ENCODE data around the gene GALNT9. TPM values are rescaled to one million over a fixed set of nuclear protein-coding genes. Genes with fewer than 3 reads are reported as not detected.

GALNT9 gene
- total RNA-seq, 1 experiment from 2014 or later = 0.44 TPM

- Histone ChIP-seq H3F3A (ENCODE audit: low read length, unreplicated experiment) (no peaks in the 10 kb centered on the region), H3K4me2 (ENCODE audit: low read length) (no peak overlapping the region), H3K27ac (ENCODE audit: low read length) (no peak overlapping the region), H4K20me1 (ENCODE audit: low read length) (no peaks in the 10 kb centered on the region), H3K9ac (ENCODE audit: low read length) (no peak overlapping the region), H3K36me3 (ENCODE audit: low read depth, low read length) (no peaks in the 10 kb centered on the region), H3K9me3 (ENCODE audit: low read length) (no peaks in the 10 kb centered on the region), H3K4me3 (ENCODE audit: low read length) (no peak overlapping the region), H3K9me2 (replicated peaks; ENCODE audit: low read length) (no peaks in the 10 kb centered on the region), H3K4me1 (ENCODE audit: insufficient read depth, low read length) (no peaks in the 10 kb centered on the region), H2AFZ (ENCODE audit: low read length) (no peak overlapping the region), H3K27me3 (ENCODE audit: low read length) (peaks cover 48% of the 10 kb centered on the region), H3K79me2 (ENCODE audit: low read length) (no peaks in the 10 kb centered on the region)
- TF ChIP-seq EZH2phosphoT487 (IDR thresholded peaks at IDR 0.05; ENCODE audit: borderline replicate concordance, low read length) (no peak), EZH2 (IDR thresholded peaks at IDR 0.05; ENCODE audit: low read length, unreplicated experiment) (no peak), CTCF (conservative IDR thresholded peaks at IDR 0.05; ENCODE audit: low read depth, low read length) (no peak)
- BruUV-seq (replicated peaks) = no TSS peak
- ChIA-PET CTCF (no interaction called here), POLR2A (ENCODE audit: unreplicated experiment) (no interaction called here)
- no peak for ATAC-seq
- intact Hi-C loops (cut with micrococcal nuclease) = no loop called here
- no peak for DNase-seq
These were observed 113.9 kb downstream of the GALNT9 start for GRCh38 chr12:132215299-132215989.

GRCh38 chr12:132214891-132215290 lies 114.5 kb downstream of the GALNT9 start:
- no peaks in the 10 kb centered on the region for H3F3A ChIP-seq (ENCODE audit: low read length, unreplicated experiment)
- no TSS peak for BruUV-seq (replicated peaks)
- peaks cover 43% of the 10 kb centered on the region for H3K27me3 ChIP-seq (ENCODE audit: low read length)
- ATAC-seq (no peak), DNase-seq (no peak)
- H3K4me1 ChIP-seq (ENCODE audit: insufficient read depth, low read length) = no peaks in the 10 kb centered on the region
- 0 out of 2 replicates have a peak, but pooled peaks have one; percentile 12 for TF ChIP-seq CTCF (conservative IDR thresholded peaks at IDR 0.05; ENCODE audit: low read depth, low read length)
- TF ChIP-seq EZH2phosphoT487 (IDR thresholded peaks at IDR 0.05; ENCODE audit: borderline replicate concordance, low read length) = no peak
- H3K27ac ChIP-seq (ENCODE audit: low read length) = no peak overlapping the region
- H2AFZ ChIP-seq (ENCODE audit: low read length) = no peak overlapping the region
- ChIA-PET POLR2A (ENCODE audit: unreplicated experiment) (interaction anchor here (0.6 kb wide), 1 partner anchor 158 kb away, joined by 13 read pairs; no protein-coding TSS in a partner anchor), CTCF (no interaction called here)
- H3K4me2 ChIP-seq (ENCODE audit: low read length) = no peak overlapping the region
- no peaks in the 10 kb centered on the region for H3K9me3 ChIP-seq (ENCODE audit: low read length)
- H3K9me2 ChIP-seq (replicated peaks; ENCODE audit: low read length) = no peaks in the 10 kb centered on the region
- no peaks in the 10 kb centered on the region for H3K36me3 ChIP-seq (ENCODE audit: low read depth, low read length)
- H3K79me2 ChIP-seq (ENCODE audit: low read length) = no peaks in the 10 kb centered on the region
- H3K9ac ChIP-seq (ENCODE audit: low read length) = no peak overlapping the region
- H4K20me1 ChIP-seq (ENCODE audit: low read length) = no peaks in the 10 kb centered on the region
- no peak overlapping the region for H3K4me3 ChIP-seq (ENCODE audit: low read length)
- intact Hi-C loops (cut with micrococcal nuclease) = no loop called here

DNA sequence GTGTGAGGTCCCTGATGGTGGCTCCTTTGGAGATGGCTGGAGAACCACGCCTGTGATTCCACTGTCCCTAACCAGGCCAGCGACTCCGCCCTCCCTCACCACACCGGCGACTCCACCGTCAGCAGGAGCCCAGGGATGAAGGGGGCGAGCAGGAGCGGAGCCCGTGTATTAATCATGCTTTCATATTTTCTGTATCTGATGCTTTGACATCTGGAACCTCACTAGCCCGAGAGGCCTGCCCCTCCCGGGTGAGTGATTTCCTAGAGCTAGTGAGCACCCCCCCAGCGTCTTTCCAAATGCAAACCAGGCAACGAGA lies 115.3 kb downstream of the GALNT9 start:
- H3K27me3 ChIP-seq (ENCODE audit: low read length) = peaks cover 36% of the 10 kb centered on the region
- H3K9ac ChIP-seq (ENCODE audit: low read length) = no peak overlapping the region
- H2AFZ ChIP-seq (ENCODE audit: low read length) = no peak overlapping the region
- no peak for DNase-seq
- CTCF ChIA-PET = no interaction called here
- H3F3A ChIP-seq (ENCODE audit: low read length, unreplicated experiment) = no peaks in the 10 kb centered on the region
- H3K9me2 ChIP-seq (replicated peaks; ENCODE audit: low read length) = no peaks in the 10 kb centered on the region
- TF ChIP-seq CTCF (conservative IDR thresholded peaks at IDR 0.05; ENCODE audit: low read depth, low read length) (no peak), EZH2 (IDR thresholded peaks at IDR 0.05; ENCODE audit: low read length, unreplicated experiment) (no peak), EZH2phosphoT487 (IDR thresholded peaks at IDR 0.05; ENCODE audit: borderline replicate concordance, low read length) (no peak)
- no TSS peak for BruUV-seq (replicated peaks)
- no peak for ATAC-seq
- no peak overlapping the region for H3K27ac ChIP-seq (ENCODE audit: low read length)
- H4K20me1 ChIP-seq (ENCODE audit: low read length) = no peaks in the 10 kb centered on the region
- intact Hi-C loops (cut with micrococcal nuclease) = no loop called here
- no peaks in the 10 kb centered on the region for H3K9me3 ChIP-seq (ENCODE audit: low read length)
- H3K4me2 ChIP-seq (ENCODE audit: low read length) = no peak overlapping the region
- no peaks in the 10 kb centered on the region for H3K36me3 ChIP-seq (ENCODE audit: low read depth, low read length)
- H3K79me2 ChIP-seq (ENCODE audit: low read length) = no peaks in the 10 kb centered on the region
- H3K4me1 ChIP-seq (ENCODE audit: insufficient read depth, low read length) = no peaks in the 10 kb centered on the region
- H3K4me3 ChIP-seq (ENCODE audit: low read length) = no peak overlapping the region
- POLR2A ChIA-PET (ENCODE audit: unreplicated experiment) = interaction anchor here (0.6 kb wide), 1 partner anchor 159 kb away, joined by 13 read pairs; no protein-coding TSS in a partner anchor
